HCT116 (cell line): Measurements from ENCODE around the gene NDUFS2. TPM values are rescaled to one million over a fixed set of nuclear protein-coding genes. Genes with fewer than 3 reads are reported as not detected.

Source experiments
- ATAC-seq: fragments of 200-7000 bp; cut with Tn5 transposase; 2 replicates; pipeline ENCODE4 v1.9.1; 2020; ENCODE audit warnings: mild to moderate bottlenecking, moderate library complexity
- BruUV-seq: library from RNA; stranded (reverse); fragments of 400-500 nt; replicated peaks from 2 replicates; lab custom pipeline; 2021; lab: Mats Ljungman, UMichigan
- CTCF ChIA-PET: fragments of 300-600 bp; sonication (Branson Sonifier 250); formaldehyde crosslinking; loops from one replicate; lab custom pipeline; 2021; ENCODE audit warnings: antibody characterized with exemption; lab: Charles Lee
- POLR2A ChIA-PET: fragments of 300-600, 350-600 bp; sonication (Branson Sonifier 250); formaldehyde crosslinking; loops from one replicate; lab custom pipeline; 2021; ENCODE audit warnings: antibody characterized with exemption; lab: Charles Lee
- RAD21 ChIA-PET, 2 experiments: fragments of 300-600 bp; sonication (Branson Sonifier 250); formaldehyde crosslinking; loops; one replicate each; lab custom pipeline; 2023; ENCODE audit warnings: low total read pairs in 2 of 2; ENCODE audit not compliant: uncharacterized antibody in 2 of 2, unreplicated experiment in 2 of 2, low non-redundant PET in 1 of 2; lab: Charles Lee
- DNase-seq: peaks from one replicate; pipeline ENCODE4 v3.0.0-alpha.2; 2010; ENCODE audit warnings: low read depth, low spot score
- H2AFZ ChIP-seq: fragments of 200-600 bp; shearing (Covaris generic), sonication (generic); 2 replicates; pipeline ENCODE4 v1.6.1; 2017; ENCODE audit warnings: low read depth, mixed run types, mixed read lengths, antibody characterized with exemption, low read length; ENCODE audit not compliant: poor library complexity, severe bottlenecking
- H3K27ac ChIP-seq: 2 replicates; pipeline ENCODE4 v1.5.1; 2012; ENCODE audit warnings: low read depth, low read length
- H3K27me3 ChIP-seq: fragments of 200-600 bp; sonication (generic); 2 replicates; pipeline ENCODE4 v1.6.1; 2016; ENCODE audit warnings: mixed run types, low read length, mixed read lengths; ENCODE audit not compliant: insufficient read depth
- H3K36me3 ChIP-seq, 2 experiments: fragments of 200-500 bp in 1 of 2; fragments of 200-600 bp in 1 of 2; sonication (Bioruptor generic) in 1 of 2; sonication (generic) in 1 of 2; 2 replicates each; pipeline versions ENCODE4 v1.5.1 to v1.6.1; 2014 to 2016; ENCODE audit warnings: low read length in 2 of 2, inconsistent platforms in 1 of 2, mixed read lengths in 1 of 2, mixed run types in 1 of 2; ENCODE audit not compliant: insufficient read depth in 2 of 2, control insufficient read depth in 1 of 2
- H3K4me1 ChIP-seq, 2 experiments: fragments of 200-600 bp in 1 of 2; sonication (generic) in 1 of 2; 2 replicates each; pipeline versions ENCODE4 v1.5.1 to v1.6.1; 2012 to 2017; ENCODE audit warnings: low read length in 2 of 2, inconsistent platforms in 1 of 2, mild to moderate bottlenecking in 1 of 2, mixed read lengths in 1 of 2, mixed run types in 1 of 2, moderate library complexity in 1 of 2; ENCODE audit not compliant: insufficient read depth in 2 of 2, control insufficient read depth in 1 of 2
- H3K4me2 ChIP-seq: fragments of 200-600 bp; sonication (generic); 2 replicates; pipeline ENCODE4 v1.6.1; 2017; ENCODE audit warnings: mixed run types, low read length, mixed read lengths
- H3K4me3 ChIP-seq, 2 experiments: fragments of 200-600 bp in 1 of 2; sonication (generic) in 1 of 2; replicated peaks in 1 of 2; 2 replicates each; pipeline ENCODE4 v1.5.1; 2011 to 2016; ENCODE audit warnings: low read length in 2 of 2, control low read depth in 1 of 2, low read depth in 1 of 2, mild to moderate bottlenecking in 1 of 2, mixed read lengths in 1 of 2, mixed run types in 1 of 2
- H3K79me2 ChIP-seq: fragments of 200-600 bp; sonication (generic); 2 replicates; pipeline ENCODE4 v1.6.1; 2017; ENCODE audit warnings: mild to moderate bottlenecking, mixed run types, low read length, moderate library complexity, mixed read lengths; ENCODE audit not compliant: insufficient read depth
- H3K9ac ChIP-seq: fragments of 200-600 bp; sonication (generic); 2 replicates; pipeline ENCODE4 v1.6.1; 2016; ENCODE audit warnings: low read length, mixed read lengths
- H3K9me2 ChIP-seq: fragments of 200-600 bp; sonication (generic), shearing (Covaris generic); 2 replicates; pipeline ENCODE4 v1.6.1; 2017; ENCODE audit warnings: mixed run types, mild to moderate bottlenecking, moderate library complexity; ENCODE audit not compliant: insufficient read depth
- H3K9me3 ChIP-seq, 2 experiments: fragments of 200-500 bp in 1 of 2; fragments of 200-600 bp in 1 of 2; sonication (Bioruptor generic) in 1 of 2; sonication (generic) in 1 of 2; 2 replicates each; pipeline ENCODE4 v1.6.1; 2014 to 2017; ENCODE audit warnings: low read length in 2 of 2, mixed read lengths in 2 of 2, inconsistent platforms in 1 of 2, low read depth in 1 of 2, mild to moderate bottlenecking in 1 of 2, mixed run types in 1 of 2, moderate library complexity in 1 of 2; ENCODE audit not compliant: control insufficient read depth in 1 of 2, insufficient read depth in 1 of 2
- H4K20me1 ChIP-seq: fragments of 200-600 bp; sonication (generic), shearing (Covaris generic); 2 replicates; pipeline ENCODE4 v1.6.1; 2017; ENCODE audit warnings: mixed run types, mild to moderate bottlenecking, moderate library complexity; ENCODE audit not compliant: insufficient read depth
- CEBPB ChIP-seq: IDR thresholded peaks from 2 replicates; pipeline ENCODE4 v1.6.1; 2012; ENCODE audit warnings: low read depth
- CTCF ChIP-seq, 3 experiments: fragments of 200-600 bp in 1 of 3; sonication (generic) in 1 of 3; IDR thresholded peaks in 2 of 3; conservative IDR thresholded peaks in 1 of 3; 2 replicates each; pipeline ENCODE4 v1.5.1; 2012 to 2017; ENCODE audit warnings: low read depth in 2 of 3, low read length in 2 of 3, antibody characterized with exemption in 1 of 3, borderline replicate concordance in 1 of 3, control low read depth in 1 of 3, mild to moderate bottlenecking in 1 of 3, mixed read lengths in 1 of 3, mixed run types in 1 of 3, moderate library complexity in 1 of 3; ENCODE audit not compliant: insufficient read depth in 1 of 3
- EGR1 ChIP-seq: IDR thresholded peaks from 2 replicates; pipeline ENCODE4 v1.6.1; 2012; ENCODE audit warnings: low read depth
- EZH2 ChIP-seq: fragments of 200-600 bp; sonication (generic); IDR thresholded peaks from 2 replicates; pipeline ENCODE4 v1.6.1; 2017; ENCODE audit warnings: antibody characterized with exemption, mixed run types
- EZH2phosphoT487 ChIP-seq: fragments of 200-600 bp; IDR thresholded peaks from 2 replicates; pipeline ENCODE4 v1.6.1; 2018; ENCODE audit warnings: antibody characterized with exemption, borderline replicate concordance
- FOSL1 ChIP-seq: IDR thresholded peaks from 2 replicates; pipeline ENCODE4 v1.6.1; 2012; ENCODE audit warnings: low read depth
- JUND ChIP-seq: IDR thresholded peaks from 2 replicates; pipeline ENCODE4 v1.6.1; 2012
- POLR2AphosphoS5 ChIP-seq: IDR thresholded peaks from 2 replicates; pipeline ENCODE4 v1.6.1; 2011; ENCODE audit warnings: mild to moderate bottlenecking, low read depth, low read length, moderate library complexity
- RAD21 ChIP-seq: IDR thresholded peaks from 2 replicates; pipeline ENCODE4 v1.6.1; 2012; ENCODE audit warnings: low read depth, mild to moderate bottlenecking
- SRF ChIP-seq: IDR thresholded peaks from 2 replicates; pipeline ENCODE4 v1.6.1; 2012; ENCODE audit warnings: low read depth
- YY1 ChIP-seq: IDR thresholded peaks from 2 replicates; pipeline ENCODE4 v1.6.1; 2011; ENCODE audit warnings: low read length, low read depth, moderate library complexity, mild to moderate bottlenecking; ENCODE audit not compliant: insufficient replicate concordance; ENCODE audit errors: extremely low read depth
- ZFX ChIP-seq: fragments of 450-650 bp; IDR thresholded peaks from 2 replicates; pipeline ENCODE4 v1.6.1; 2017
- ZNF274 ChIP-seq: fragments of 200-500 bp; sonication (Bioruptor generic); IDR thresholded peaks from 2 replicates; pipeline ENCODE4 v1.6.1; 2014; ENCODE audit warnings: mild to moderate bottlenecking, low read depth, low read length, inconsistent platforms
- intact Hi-C: fragments of 100-400 bp; cut with micrococcal nuclease; formaldehyde crosslinking; loops from 2 replicates; pipeline ENCODE4 v1.10.0; 2022
- total RNA-seq: library from RNA; stranded (reverse); gene quantifications from one replicate; pipeline ENCODE4 v1.2.1, GENCODE V29; 2021; ENCODE audit not compliant: unreplicated experiment
- TF ChIP-seq, protein P1 (sequence below): IDR thresholded peaks from 2 replicates; pipeline ENCODE4 v1.6.1; 2012

The NDUFS2 gene
- total RNA-seq, 1 experiment from 2014 or later, result 82.7 TPM

DNA sequence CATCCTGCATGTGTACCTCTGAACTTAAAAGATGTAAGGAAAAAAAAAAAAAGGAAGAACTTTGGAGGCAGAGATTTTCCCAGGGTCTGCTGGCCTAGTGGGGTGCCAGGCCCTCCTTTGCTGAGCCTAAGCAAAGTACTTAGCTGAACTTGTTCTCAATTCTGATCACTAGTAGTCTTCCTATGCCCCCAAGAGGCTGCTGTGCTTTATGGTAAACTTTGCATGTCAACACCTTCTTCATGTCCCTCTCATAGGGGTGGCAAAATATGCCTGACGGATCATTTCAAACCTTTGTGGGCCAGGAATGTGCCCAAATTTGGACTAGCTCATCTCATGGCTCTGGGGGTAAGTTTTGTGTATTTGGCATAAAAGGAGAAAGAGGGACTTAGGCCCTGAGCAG is 44.3 kb upstream of the NDUFS2 start:
- Histone ChIP-seq H3K79me2 (peaks cover 16% of the 10 kb centered on the region; the same call in 1 of the 2 replicates), H2AFZ (no peak overlapping the region), H3K9me3 (no peaks in the 10 kb centered on the region), H3K4me2 (no peak overlapping the region), H3K4me3 (no peak overlapping the region), H3K36me3 (peaks cover 0 to 10% of the 10 kb centered on the region in 2 experiments; a peak in 1 of 4 replicates), H3K9ac (no peak overlapping the region), H4K20me1 (no peaks in the 10 kb centered on the region), H3K27me3 (no peaks in the 10 kb centered on the region), H3K4me1 (peaks cover 10 to 30% of the 10 kb centered on the region in 2 experiments; a peak in 3 of 4 replicates), H3K9me2 (no peaks in the 10 kb centered on the region), H3K27ac (peak overlapping the region; percentile 53; the same call in 1 of the 2 replicates)
- POLR2A ChIA-PET, result interaction anchor here (1.3 to 1.5 kb wide), 2 partner anchors 8 to 25 kb away, joined by 4 to 6 read pairs; partner anchors contain the start of genes DEDD and PPOX
- ATAC-seq (no peak), DNase-seq (no peak)
- RAD21 ChIA-PET, result no interaction called here
- TF ChIP-seq JUND (no peak), POLR2AphosphoS5 (no peak), CEBPB (no peak), ZNF274 (no peak), ZFX (no peak), SRF (no peak), YY1 (no peak), EZH2 (no peak), RAD21 (no peak), EGR1 (no peak), CTCF (IDR thresholded peaks at IDR 0.05 in 2 of 3, conservative IDR thresholded peaks at IDR 0.05 in 1 of 3; ENCODE audit: borderline replicate concordance in 1 of 3, insufficient read depth in 1 of 3, low read depth in 2 of 3, low read length in 2 of 3) (no peak), FOSL1 (no peak), EZH2phosphoT487 (no peak)
- TF ChIP-seq, protein P1, sequence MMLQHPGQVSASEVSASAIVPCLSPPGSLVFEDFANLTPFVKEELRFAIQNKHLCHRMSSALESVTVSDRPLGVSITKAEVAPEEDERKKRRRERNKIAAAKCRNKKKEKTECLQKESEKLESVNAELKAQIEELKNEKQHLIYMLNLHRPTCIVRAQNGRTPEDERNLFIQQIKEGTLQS, result no peak
- CTCF ChIA-PET, result no interaction called here
- intact Hi-C loops, result no loop called here
- BruUV-seq, result no TSS peak
